Subcutaneous adipose tissue (tissue), 4 donors: ENCODE data around the gene PACRG. TPM values are rescaled to one million over a fixed set of nuclear protein-coding genes. Genes with fewer than 3 reads are reported as not detected.

Experiments used
- CTCF ChIP-seq: fragments of 450-650 bp; IDR thresholded peaks from one replicate; pipeline ENCODE4 v1.5.1; 2016; ENCODE audit warnings: low read depth, mild to moderate bottlenecking, control low read depth, antibody characterized with exemption, moderate library complexity
- total RNA-seq, 4 donors: library from RNA; depleted of rRNA; stranded (reverse); fragments of >200 nt; gene quantifications; one replicate each; pipeline ENCODE4 v1.1.0, GENCODE V29; 2016

PACRG gene
- total RNA-seq, 4 donors from 2014 or later: 0.34 TPM; not detected in 3

- no peak for TF ChIP-seq CTCF
These were observed 499.2 kb downstream of the PACRG start for GRCh38 chr6:163226836-163227485.

GRCh38 chr6:163228041-163228440 is 500.3 kb downstream of the PACRG start:
- TF ChIP-seq CTCF: no peak

- no peak for TF ChIP-seq CTCF
These were observed 501.3 kb downstream of the PACRG start for GRCh38 chr6:163229050-163229449.

- TF ChIP-seq CTCF: no peak
These were observed 503.1 kb downstream of the PACRG start for GRCh38 chr6:163230901-163231300.

GRCh38 chr6:163231356-163232014 is 503.7 kb downstream of the PACRG start:
- TF ChIP-seq CTCF: no peak

- no peak for TF ChIP-seq CTCF
These were observed 504.3 kb downstream of the PACRG start for GRCh38 chr6:163232015-163232523.

- no peak for TF ChIP-seq CTCF
These were observed 504.9 kb downstream of the PACRG start for GRCh38 chr6:163232649-163233048.
